ENCODE results near the gene TOMM22.

The TOMM22 gene

GRCh38 chr22:38728871-38729796 lies 47.4 kb downstream of the TOMM22 start:
- TF ChIP-seq ZFP30 (CRISPR knock-in tag; IDR thresholded peaks at IDR 0.05) (no peak), CSRNP3 (CRISPR knock-in tag; IDR thresholded peaks at IDR 0.05) (no peak), PATZ1 (CRISPR knock-in tag; IDR thresholded peaks at IDR 0.05; ENCODE audit: borderline replicate concordance) (no peak), ARNTL (CRISPR knock-in tag; IDR thresholded peaks at IDR 0.05; ENCODE audit: borderline replicate concordance, low read depth) (no peak), TCF4 (CRISPR knock-in tag; IDR thresholded peaks at IDR 0.05; ENCODE audit: borderline replicate concordance) (no peak), PPARA (CRISPR knock-in tag; IDR thresholded peaks at IDR 0.05; ENCODE audit: borderline replicate concordance) (no peak)
- ATAC-seq, result no peak

- no peak for ATAC-seq
- no peak for TF ChIP-seq RARB (CRISPR knock-in tag; IDR thresholded peaks at IDR 0.05)
- TF ChIP-seq ARNTL (CRISPR knock-in tag; IDR thresholded peaks at IDR 0.05; ENCODE audit: borderline replicate concordance, low read depth), result no peak
- TF ChIP-seq CSDC2 (CRISPR knock-in tag; IDR thresholded peaks at IDR 0.05), result no peak
- TF ChIP-seq BACH2 (CRISPR knock-in tag; IDR thresholded peaks at IDR 0.05; ENCODE audit: borderline replicate concordance), result no peak
- TF ChIP-seq SNAI2 (CRISPR knock-in tag; IDR thresholded peaks at IDR 0.05), result no peak
- no peak for TF ChIP-seq TSHZ2 (CRISPR knock-in tag; IDR thresholded peaks at IDR 0.05)
- TF ChIP-seq PPARA (CRISPR knock-in tag; IDR thresholded peaks at IDR 0.05; ENCODE audit: borderline replicate concordance), result no peak
- TF ChIP-seq PATZ1 (CRISPR knock-in tag; IDR thresholded peaks at IDR 0.05; ENCODE audit: borderline replicate concordance), result no peak
- no peak for TF ChIP-seq ZC3H10 (CRISPR knock-in tag; IDR thresholded peaks at IDR 0.05)
- TF ChIP-seq OSR1 (CRISPR knock-in tag; IDR thresholded peaks at IDR 0.05), result no peak
- no peak for TF ChIP-seq ZNF70 (CRISPR knock-in tag; IDR thresholded peaks at IDR 0.05)
- TF ChIP-seq CSRNP3 (CRISPR knock-in tag; IDR thresholded peaks at IDR 0.05), result no peak
Observed at GRCh38 chr22:38729946-38730345, 48.2 kb downstream of the TOMM22 start.

- no peak for ATAC-seq
- TF ChIP-seq TSHZ2 (CRISPR knock-in tag; IDR thresholded peaks at IDR 0.05) (no peak), SNAI2 (CRISPR knock-in tag; IDR thresholded peaks at IDR 0.05) (no peak), CSRNP3 (CRISPR knock-in tag; IDR thresholded peaks at IDR 0.05) (no peak), TOX (CRISPR knock-in tag; IDR thresholded peaks at IDR 0.05; ENCODE audit: borderline replicate concordance) (no peak), ARNTL (CRISPR knock-in tag; IDR thresholded peaks at IDR 0.05; ENCODE audit: borderline replicate concordance, low read depth) (no peak), ESRRG (CRISPR knock-in tag; IDR thresholded peaks at IDR 0.05) (no peak), ZNF565 (CRISPR knock-in tag; conservative IDR thresholded peaks at IDR 0.05; ENCODE audit: low read depth) (no peak), PATZ1 (CRISPR knock-in tag; IDR thresholded peaks at IDR 0.05; ENCODE audit: borderline replicate concordance) (no peak), ZNF8 (CRISPR knock-in tag; IDR thresholded peaks at IDR 0.05) (no peak)
Observed at GRCh38 chr22:38730411-38730871, 48.7 kb downstream of the TOMM22 start.

Measured in SK-N-SH treated with all-trans-retinoic acid at 6 μM for 48 hours (cell line).